GM21526 (cell line): ENCODE measurements around the gene UBALD2.
"Not testable (repeated sequence)": the region's sequence is repeated elsewhere in the genome, so short reads cannot be mapped to it uniquely, and the experiment has no call there.

Experiments used
- ATAC-seq: cut with Tn5 transposase; IDR thresholded peaks from one replicate; pipeline ENCODE4 v1.9.1; 2021; ENCODE audit warnings: moderate library complexity; ENCODE audit not compliant: unreplicated experiment, low FRiP score

UBALD2 gene

GRCh38 chr17:76275382-76276068 lies 10.4 kb downstream of the UBALD2 start:
- ATAC-seq: no peak

GRCh38 chr17:76276069-76276431 lies 10.9 kb downstream of the UBALD2 start:
- no peak for ATAC-seq

GRCh38 chr17:76276461-76277299 lies 11.5 kb downstream of the UBALD2 start:
- no peak for ATAC-seq

DNA sequence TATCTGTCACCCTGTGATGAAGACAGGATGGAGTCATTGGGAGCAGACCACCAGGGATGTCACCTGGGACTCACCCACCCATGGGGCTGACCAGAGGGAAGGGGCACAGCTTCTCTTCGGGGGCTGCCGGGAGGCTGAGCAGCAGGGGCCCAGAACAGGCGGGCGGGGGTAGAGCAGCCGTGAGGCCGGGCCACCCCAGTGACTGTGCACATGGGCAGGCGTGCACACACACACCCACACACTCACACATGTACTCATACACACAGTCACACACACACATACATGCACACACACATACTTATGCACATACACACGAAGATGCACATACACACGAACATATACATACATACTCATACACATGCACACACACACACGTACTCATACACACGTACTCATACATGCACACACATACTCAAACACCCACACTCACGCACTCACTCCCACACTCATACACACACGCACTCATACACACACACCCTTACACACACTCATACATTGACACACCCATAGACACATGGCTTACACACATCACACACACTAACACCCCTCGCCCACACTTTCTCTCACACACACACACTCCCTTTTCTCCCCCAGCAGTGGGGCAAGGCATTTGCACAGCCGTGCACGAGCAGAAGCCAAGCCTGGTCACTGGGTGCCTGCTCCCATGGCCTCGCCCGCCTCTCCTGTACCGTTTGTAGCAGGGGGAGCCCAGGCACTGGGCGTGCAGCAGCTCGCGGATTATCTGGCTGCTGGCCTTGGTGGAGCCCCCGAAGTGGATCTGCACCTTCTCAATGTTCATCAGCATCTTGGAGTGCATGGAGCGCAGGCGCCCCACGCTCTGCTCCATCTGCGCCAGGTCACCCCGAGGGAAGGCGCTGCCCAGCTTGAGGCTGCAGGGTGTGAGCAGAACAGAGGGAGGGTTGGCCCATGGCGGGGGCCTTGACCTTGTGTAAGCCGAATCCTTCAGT lies 12.4 kb downstream of the UBALD2 start:
- no peak for ATAC-seq

GRCh38 chr17:76278268-76278908 lies 13.2 kb downstream of the UBALD2 start:
- no peak for ATAC-seq

GRCh38 chr17:76278952-76279741 lies 14.0 kb downstream of the UBALD2 start:
- no peak for ATAC-seq

GRCh38 chr17:76279742-76280287 lies 14.7 kb downstream of the UBALD2 start:
- no peak for ATAC-seq

DNA sequence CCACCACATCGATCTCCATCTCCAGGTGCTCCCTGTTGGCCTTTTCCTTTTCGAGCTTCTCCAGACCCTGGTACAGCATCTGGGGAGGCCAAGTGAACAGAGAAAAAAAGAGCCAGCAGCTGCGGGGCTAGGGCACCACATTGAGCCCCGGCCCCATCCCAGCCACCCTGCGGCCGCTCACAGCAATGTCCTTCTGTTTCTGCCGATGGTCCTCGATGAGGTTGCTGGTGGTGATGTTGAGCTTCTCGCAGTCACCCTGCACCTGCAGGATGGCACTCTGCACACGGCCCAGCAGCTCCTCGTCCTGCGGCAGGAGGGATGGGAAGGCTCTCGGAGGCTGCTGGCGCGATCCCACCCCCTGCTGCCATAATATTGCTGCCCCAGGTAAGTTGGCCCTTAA lies 15.5 kb downstream of the UBALD2 start:
- ATAC-seq: no peak

DNA sequence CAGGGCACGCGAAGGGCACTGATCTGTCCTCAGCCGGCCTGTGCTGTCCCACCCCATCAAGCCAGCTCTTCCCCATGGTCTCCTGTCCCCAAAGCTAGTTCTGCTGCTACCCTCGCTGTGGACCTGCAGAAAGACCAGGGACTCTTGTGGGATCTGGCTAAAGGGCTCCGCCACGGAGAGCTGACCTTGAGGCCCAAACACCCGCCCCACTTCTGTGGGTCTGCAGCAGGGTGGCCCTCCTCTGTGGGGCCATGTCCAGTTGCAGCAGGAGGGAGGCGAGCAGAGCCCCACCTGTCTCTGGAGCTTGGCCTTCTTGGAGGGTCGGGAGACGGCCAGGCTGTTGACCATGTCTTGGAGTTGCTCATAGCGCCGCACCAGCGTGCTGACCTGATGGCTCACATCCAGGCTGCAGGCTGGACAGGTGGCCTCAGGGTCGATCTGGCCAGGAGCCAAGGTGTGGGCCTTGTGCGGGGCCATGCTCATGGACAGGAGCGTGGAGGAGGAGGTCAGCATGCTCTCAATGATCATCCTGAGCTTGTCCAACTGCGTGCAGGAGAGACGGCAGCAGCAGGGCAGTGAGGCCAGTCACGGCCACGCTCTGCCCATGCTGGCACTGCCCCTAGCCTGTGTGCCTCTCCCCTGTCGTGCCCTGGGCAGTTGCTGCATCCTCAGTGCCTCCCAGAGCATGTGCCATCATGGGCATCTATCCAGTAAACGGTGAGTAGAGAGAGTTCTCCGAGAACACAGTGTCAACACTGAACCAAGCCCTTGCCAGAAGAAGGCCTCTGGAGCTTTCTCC lies 16.6 kb downstream of the UBALD2 start:
- no peak for ATAC-seq

- ATAC-seq: no peak
Observed at GRCh38 chr17:76292567-76292966, 27.4 kb downstream of the UBALD2 start.

- no peak for ATAC-seq
Observed at GRCh38 chr17:76293106-76293505, 28.0 kb downstream of the UBALD2 start.

- ATAC-seq: no peak
Observed at GRCh38 chr17:76296186-76296585, 31.0 kb downstream of the UBALD2 start.

DNA sequence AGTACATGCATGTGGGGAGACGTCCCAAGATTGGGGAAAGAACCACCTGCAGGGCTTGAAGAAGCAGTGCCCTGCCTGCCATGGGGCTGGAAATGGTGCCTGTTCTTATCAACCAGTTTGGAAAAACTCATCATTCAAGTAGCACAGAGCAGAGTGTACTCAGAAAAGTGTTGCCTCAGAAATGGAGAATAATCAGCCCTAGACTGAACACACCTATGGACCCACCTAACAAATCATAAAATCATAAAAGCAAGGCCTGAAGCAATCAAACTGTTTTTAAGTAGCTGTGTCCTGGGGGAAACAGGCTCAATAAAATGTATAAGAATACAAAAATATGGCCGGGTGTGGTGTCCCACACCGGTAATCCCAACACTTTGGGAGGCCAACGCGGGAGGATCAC lies 31.7 kb downstream of the UBALD2 start:
- ATAC-seq: no peak

DNA sequence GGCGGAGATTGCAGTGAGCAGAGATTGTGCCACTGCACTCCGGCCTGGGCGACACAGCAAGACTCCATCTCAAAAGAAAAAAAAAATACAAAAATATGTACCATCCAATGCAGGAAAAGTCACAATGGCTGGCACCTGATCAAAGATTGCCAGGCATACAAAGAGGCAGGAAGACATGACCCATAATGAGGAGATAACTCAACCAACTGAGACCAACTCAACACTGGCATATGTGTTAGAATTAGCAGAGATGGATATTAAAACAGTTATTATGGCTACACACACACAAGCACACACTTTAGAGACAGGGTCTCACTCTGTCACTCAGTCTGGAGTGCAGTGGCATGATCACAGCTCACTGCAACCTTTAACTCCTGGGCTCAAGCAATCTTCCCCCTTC lies 32.3 kb downstream of the UBALD2 start:
- no peak for ATAC-seq

DNA sequence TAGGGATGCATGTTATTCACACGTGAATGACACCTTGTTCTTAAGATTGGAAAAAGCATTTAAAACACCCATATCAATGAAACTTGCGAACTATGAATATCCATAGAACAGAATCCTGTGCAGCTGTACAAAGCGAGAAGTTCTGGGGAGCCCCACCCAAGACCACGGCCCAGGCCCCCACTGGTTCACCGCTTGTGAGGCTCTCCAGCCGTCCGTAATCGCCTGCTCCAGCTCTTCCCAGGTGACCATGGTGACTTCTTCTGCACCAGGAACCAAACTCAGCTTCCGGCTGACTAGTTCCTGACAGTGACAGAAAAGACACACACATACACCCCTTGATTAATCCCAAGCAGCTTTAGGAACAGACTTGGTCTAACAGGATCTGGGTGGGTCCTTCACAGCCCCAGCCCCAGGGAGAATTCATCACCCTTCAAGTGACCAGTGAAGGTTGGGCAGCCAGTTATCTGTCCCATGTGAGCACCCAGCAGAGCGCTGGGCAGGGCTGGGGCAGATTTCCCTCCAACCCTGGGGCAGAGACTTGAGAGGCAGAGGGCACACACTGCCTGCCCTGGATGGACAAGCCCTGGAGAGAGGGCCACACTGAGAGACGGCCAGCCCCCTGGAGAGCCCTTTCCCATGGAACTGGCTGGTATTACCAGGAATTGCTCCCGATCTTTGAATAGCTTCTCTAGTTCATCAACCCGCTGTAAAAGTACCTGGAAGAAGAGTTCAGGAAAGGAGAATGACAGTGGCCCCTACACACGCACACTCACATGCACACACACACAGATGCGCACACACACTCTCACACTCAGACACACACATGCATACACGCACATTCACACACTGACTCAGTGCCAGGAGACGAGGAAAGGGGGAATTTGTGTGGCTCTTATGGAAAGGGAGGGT lies 39.3 kb downstream of the UBALD2 start:
- no peak for ATAC-seq

GRCh38 chr17:76305135-76305454 lies 39.9 kb downstream of the UBALD2 start:
- ATAC-seq: not testable (repeated sequence)

GRCh38 chr17:76307299-76307965 lies 42.3 kb downstream of the UBALD2 start:
- no peak for ATAC-seq
